ENCODE measurements around the gene MORN4. TPM values are rescaled to one million over a fixed set of nuclear protein-coding genes. Genes with fewer than 3 reads are reported as not detected.
"Not testable (repeated sequence)": the region's sequence is repeated elsewhere in the genome, so short reads cannot be mapped to it uniquely, and the experiment has no call there.

The MORN4 gene
- polyA plus RNA-seq, 2 donors, result 1.1 to 1.8 TPM

DNA sequence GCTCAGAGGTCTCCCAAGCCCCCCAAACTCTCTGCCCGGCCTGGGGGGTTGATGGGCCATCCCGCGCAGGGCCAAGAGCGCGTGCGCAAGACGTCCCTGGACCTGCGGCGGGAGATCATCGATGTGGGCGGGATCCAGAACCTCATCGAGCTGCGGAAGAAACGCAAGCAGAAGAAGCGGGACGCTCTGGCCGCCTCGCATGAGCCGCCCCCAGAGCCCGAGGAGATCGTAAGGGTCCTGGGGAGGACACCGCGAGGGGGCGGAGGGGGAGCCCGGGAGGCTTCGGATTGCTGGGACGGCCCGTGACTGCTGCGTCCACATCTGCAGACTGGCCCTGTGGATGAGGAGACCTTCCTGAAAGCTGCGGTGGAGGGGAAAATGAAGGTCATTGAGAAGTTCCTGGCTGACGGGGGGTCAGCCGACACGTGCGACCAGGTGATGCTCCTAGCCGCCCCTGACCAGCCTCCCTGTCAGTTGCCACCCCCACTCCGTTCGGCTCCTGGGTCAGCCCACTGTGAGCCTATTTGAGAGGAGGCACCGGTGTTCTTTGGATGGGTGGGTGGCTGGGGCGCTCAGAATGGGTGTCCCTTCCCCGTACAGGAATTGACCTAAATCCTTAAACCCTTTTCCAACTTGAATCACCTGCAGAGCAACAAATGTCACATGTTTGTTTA lies 55.0 kb downstream of the MORN4 start:
- Histone ChIP-seq H3K4me3 (ENCODE audit: low read depth in 1 of 2, low read length in 2 of 2) (no peak overlapping the region), H3K4me1 (ENCODE audit: control insufficient read depth in 2 of 2, insufficient read depth in 2 of 2, low read length in 1 of 2) (peaks cover 0 to 4% of the 10 kb centered on the region in 2 donors), H3K27ac (ENCODE audit: low read depth in 2 of 2, low read length in 1 of 2) (no peak overlapping the region), H3K9me3 (ENCODE audit: control insufficient read depth in 2 of 2, insufficient read depth in 1 of 2, low read depth in 1 of 2, low read length in 1 of 2) (no peaks in the 10 kb centered on the region), H3K27me3 (ENCODE audit: control insufficient read depth in 1 of 2, insufficient read depth in 2 of 2, low read length in 2 of 2) (no peaks in the 10 kb centered on the region), H3K36me3 (ENCODE audit: control insufficient read depth in 2 of 2, insufficient read depth in 2 of 2, low read length in 1 of 2) (no peaks in the 10 kb centered on the region)
- WGBS, 2 donors, result 76 to 82% methylated on average over 40 of the region's 40 CpGs

DNA sequence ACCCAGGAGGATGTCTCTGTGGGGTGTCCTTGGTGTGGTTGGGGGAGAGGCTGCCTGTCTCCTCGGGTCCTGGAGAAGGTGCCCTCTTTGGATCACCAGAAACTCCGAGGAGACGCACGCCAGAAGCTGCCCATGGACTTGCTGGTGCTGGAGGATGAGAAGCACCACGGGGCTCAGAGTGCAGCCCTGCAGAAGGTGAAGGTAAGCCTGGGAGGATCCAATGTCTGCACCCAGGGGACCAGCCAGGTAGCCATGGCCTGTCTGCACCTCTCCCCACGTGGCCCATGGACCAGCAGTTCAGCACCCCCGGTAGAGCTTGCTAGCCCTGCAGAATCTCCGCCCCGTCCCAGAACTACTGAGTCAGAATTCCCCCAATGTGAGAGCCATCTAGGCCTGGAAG lies 55.6 kb downstream of the MORN4 start:
- Histone ChIP-seq H3K4me3 (ENCODE audit: low read depth in 1 of 2, low read length in 2 of 2) (no peak overlapping the region), H3K4me1 (ENCODE audit: control insufficient read depth in 2 of 2, insufficient read depth in 2 of 2, low read length in 1 of 2) (peaks cover 0 to 8% of the 10 kb centered on the region in 2 donors), H3K36me3 (ENCODE audit: control insufficient read depth in 2 of 2, insufficient read depth in 2 of 2, low read length in 1 of 2) (no peaks in the 10 kb centered on the region), H3K27me3 (ENCODE audit: control insufficient read depth in 1 of 2, insufficient read depth in 2 of 2, low read length in 2 of 2) (no peaks in the 10 kb centered on the region), H3K9me3 (ENCODE audit: control insufficient read depth in 2 of 2, insufficient read depth in 1 of 2, low read depth in 1 of 2, low read length in 1 of 2) (no peaks in the 10 kb centered on the region), H3K27ac (ENCODE audit: low read depth in 2 of 2, low read length in 1 of 2) (no peak overlapping the region)
- 82 to 83% methylated on average over 9 of the region's 9 CpGs for WGBS, 2 donors

DNA sequence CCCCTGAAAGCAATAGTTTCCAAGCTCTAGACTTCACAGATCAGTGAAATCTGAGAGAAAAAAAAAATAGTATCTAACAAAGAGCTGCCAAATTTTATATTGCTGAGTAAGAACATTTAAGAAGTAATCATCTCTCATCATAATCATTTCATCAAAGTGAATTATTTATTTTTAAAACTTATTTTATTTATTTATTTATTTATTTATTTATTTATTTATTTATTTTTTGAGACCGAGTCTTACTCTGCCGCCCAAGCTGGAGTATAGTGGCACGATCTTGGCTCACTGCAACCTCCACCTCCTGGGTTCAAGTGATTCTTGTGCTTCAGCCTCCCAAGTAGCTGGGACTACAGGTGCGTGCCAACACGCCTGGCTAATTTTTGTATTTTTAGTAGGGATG lies 56.8 kb downstream of the MORN4 start:
- not testable (repeated sequence) for H3K27me3 ChIP-seq (ENCODE audit: control insufficient read depth in 1 of 2, insufficient read depth in 2 of 2, low read length in 2 of 2); H3K27ac ChIP-seq (ENCODE audit: low read depth in 2 of 2, low read length in 1 of 2); H3K36me3 ChIP-seq (ENCODE audit: control insufficient read depth in 2 of 2, insufficient read depth in 2 of 2, low read length in 1 of 2); H3K4me3 ChIP-seq (ENCODE audit: low read depth in 1 of 2, low read length in 2 of 2); H3K9me3 ChIP-seq (ENCODE audit: control insufficient read depth in 2 of 2, insufficient read depth in 1 of 2, low read depth in 1 of 2, low read length in 1 of 2)
- WGBS, 2 donors, result 59 to 62% methylated on average over 5 of the region's 5 CpGs
- H3K4me1 ChIP-seq (ENCODE audit: control insufficient read depth in 2 of 2, insufficient read depth in 2 of 2, low read length in 1 of 2), result peaks cover 4 to 12% of the 10 kb centered on the region in 2 donors

DNA sequence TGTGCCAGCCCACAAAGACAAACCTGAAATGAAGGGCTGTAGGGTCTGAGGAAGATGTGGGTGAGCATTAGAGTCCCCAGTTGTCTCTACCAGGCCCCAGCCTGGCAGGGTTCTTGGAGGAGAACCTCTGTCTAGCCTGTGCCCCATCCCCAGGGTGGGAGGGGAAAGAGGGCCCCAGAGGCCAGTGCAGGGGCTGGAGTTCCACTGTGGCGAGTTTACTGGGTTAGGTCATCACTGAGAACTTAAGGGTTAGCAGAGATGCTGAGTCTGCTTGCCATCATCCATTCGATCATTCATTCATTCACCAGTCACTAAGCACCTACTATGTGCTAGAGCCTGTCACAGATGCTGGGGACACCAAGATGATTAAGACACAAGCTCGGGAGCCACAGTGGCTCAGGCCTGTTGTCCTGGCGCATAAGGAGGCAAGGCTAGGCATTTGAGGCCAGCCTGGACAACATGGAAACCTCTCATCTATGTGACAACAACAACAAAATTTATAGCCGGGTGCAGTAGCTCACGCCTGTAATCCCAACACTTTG lies 58.1 kb downstream of the MORN4 start:
- WGBS, 2 donors, result 83 to 85% methylated on average over 6 of the region's 6 CpGs
- Histone ChIP-seq H3K27me3 (ENCODE audit: control insufficient read depth in 1 of 2, insufficient read depth in 2 of 2, low read length in 2 of 2) (no peaks in the 10 kb centered on the region), H3K27ac (ENCODE audit: low read depth in 2 of 2, low read length in 1 of 2) (peak overlapping the region in 1 of 2 donors; percentile 33), H3K4me1 (ENCODE audit: control insufficient read depth in 2 of 2, insufficient read depth in 2 of 2, low read length in 1 of 2) (peaks cover 4 to 23% of the 10 kb centered on the region in 2 donors), H3K36me3 (ENCODE audit: control insufficient read depth in 2 of 2, insufficient read depth in 2 of 2, low read length in 1 of 2) (peaks cover 0 to under 1% of the 10 kb centered on the region in 2 donors), H3K4me3 (ENCODE audit: low read depth in 1 of 2, low read length in 2 of 2) (no peak overlapping the region), H3K9me3 (ENCODE audit: control insufficient read depth in 2 of 2, insufficient read depth in 1 of 2, low read depth in 1 of 2, low read length in 1 of 2) (no peaks in the 10 kb centered on the region)

DNA sequence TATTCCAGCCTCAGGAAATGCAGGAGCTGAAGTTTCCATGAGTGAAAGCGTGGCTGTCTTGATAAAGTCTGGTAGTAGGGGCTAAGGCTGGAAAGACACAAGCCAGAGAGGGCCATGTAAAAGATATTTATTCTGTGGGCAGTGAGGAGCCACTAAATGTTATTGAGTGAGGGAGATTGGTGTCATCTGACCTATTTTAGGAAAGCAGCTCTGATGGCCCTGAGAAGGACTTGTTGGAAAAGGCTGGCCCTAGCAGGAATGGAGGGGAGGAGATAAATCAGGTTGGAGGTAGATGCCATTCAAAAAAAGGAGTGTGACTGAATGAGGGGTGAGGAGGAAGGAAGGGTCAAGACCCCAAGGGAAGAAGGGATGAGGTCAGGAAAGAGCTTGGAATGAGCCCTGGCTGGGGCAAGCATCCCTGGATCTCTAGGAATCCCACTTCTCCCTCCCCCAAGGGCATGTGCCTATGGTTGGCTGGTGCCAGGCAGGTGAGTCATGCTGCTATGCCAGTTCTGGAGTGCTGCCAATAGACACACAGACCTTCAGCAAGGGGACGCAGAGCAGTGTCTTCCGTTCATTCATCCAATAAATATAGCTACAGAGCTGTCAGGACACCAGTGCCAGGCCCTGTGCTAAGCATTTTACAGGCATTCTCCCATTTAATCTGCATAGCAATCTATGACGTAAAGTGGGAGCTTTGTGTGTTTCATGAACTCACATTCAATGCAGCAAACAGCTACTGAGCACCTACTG lies 58.8 kb downstream of the MORN4 start:
- no peak overlapping the region for H3K4me3 ChIP-seq (ENCODE audit: low read depth in 1 of 2, low read length in 2 of 2)
- peaks cover 0 to 2% of the 10 kb centered on the region in 2 donors for H3K36me3 ChIP-seq (ENCODE audit: control insufficient read depth in 2 of 2, insufficient read depth in 2 of 2, low read length in 1 of 2)
- H3K4me1 ChIP-seq (ENCODE audit: control insufficient read depth in 2 of 2, insufficient read depth in 2 of 2, low read length in 1 of 2), result peaks cover 4 to 23% of the 10 kb centered on the region in 2 donors
- 44 to 45% methylated on average over 4 of the region's 4 CpGs for WGBS, 2 donors
- peak overlapping the region in 1 of 2 donors; percentile 33 for H3K27ac ChIP-seq (ENCODE audit: low read depth in 2 of 2, low read length in 1 of 2)
- no peaks in the 10 kb centered on the region for H3K9me3 ChIP-seq (ENCODE audit: control insufficient read depth in 2 of 2, insufficient read depth in 1 of 2, low read depth in 1 of 2, low read length in 1 of 2)
- no peaks in the 10 kb centered on the region for H3K27me3 ChIP-seq (ENCODE audit: control insufficient read depth in 1 of 2, insufficient read depth in 2 of 2, low read length in 2 of 2)

DNA sequence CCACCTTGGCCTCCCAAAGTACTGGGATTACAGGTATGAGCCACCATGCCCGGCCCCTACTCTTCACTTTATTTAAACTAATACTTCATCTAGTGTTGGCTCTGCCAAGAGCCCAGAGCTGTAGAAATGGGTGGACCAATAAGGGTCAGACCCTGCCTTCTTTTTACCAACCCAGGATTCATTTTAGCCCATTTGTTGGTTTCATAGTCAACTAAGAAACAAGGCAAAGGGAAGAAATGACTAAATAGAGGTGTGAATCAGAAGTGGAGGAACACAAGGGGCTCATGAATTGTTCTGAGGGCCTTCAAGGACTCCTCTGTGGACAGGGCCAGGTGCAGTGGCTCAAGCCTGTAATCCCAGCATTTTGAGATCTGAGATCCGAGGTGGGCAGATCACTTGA lies 59.6 kb downstream of the MORN4 start:
- Histone ChIP-seq H3K4me3 (ENCODE audit: low read depth in 1 of 2, low read length in 2 of 2) (no peak overlapping the region), H3K27me3 (ENCODE audit: control insufficient read depth in 1 of 2, insufficient read depth in 2 of 2, low read length in 2 of 2) (no peaks in the 10 kb centered on the region), H3K36me3 (ENCODE audit: control insufficient read depth in 2 of 2, insufficient read depth in 2 of 2, low read length in 1 of 2) (peaks cover 0 to 2% of the 10 kb centered on the region in 2 donors), H3K27ac (ENCODE audit: low read depth in 2 of 2, low read length in 1 of 2) (no peak overlapping the region), H3K9me3 (ENCODE audit: control insufficient read depth in 2 of 2, insufficient read depth in 1 of 2, low read depth in 1 of 2, low read length in 1 of 2) (no peaks in the 10 kb centered on the region), H3K4me1 (ENCODE audit: control insufficient read depth in 2 of 2, insufficient read depth in 2 of 2, low read length in 1 of 2) (peaks cover 4 to 23% of the 10 kb centered on the region in 2 donors)
- WGBS, 2 donors, result 68 to 69% methylated on average over 2 of the region's 2 CpGs

DNA sequence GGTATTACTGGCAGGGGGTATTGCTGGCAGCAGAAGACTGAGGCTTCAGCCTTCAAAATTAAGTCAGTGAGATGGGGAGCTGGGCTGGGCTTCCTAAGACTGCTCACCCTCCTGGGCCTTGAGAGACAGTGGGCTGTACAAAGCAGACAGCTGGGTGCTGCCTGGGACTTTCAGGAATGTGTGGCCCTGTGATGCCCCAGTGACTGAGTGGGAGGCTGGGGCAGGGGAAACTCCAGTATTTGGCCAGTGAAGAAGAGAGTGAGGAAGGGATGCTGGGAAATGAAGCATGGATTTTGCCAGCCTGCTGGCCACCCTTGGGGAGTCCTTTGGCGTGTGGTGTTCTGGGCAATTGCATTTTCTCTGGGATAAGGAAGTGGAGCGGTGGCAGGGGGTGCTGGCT lies 60.3 kb downstream of the MORN4 start:
- no peak overlapping the region for H3K4me3 ChIP-seq (ENCODE audit: low read depth in 1 of 2, low read length in 2 of 2)
- H3K36me3 ChIP-seq (ENCODE audit: control insufficient read depth in 2 of 2, insufficient read depth in 2 of 2, low read length in 1 of 2), result peaks cover 0 to 3% of the 10 kb centered on the region in 2 donors
- peak overlapping the region in 1 of 2 donors; percentile 6 for H3K27ac ChIP-seq (ENCODE audit: low read depth in 2 of 2, low read length in 1 of 2)
- H3K9me3 ChIP-seq (ENCODE audit: control insufficient read depth in 2 of 2, insufficient read depth in 1 of 2, low read depth in 1 of 2, low read length in 1 of 2), result no peaks in the 10 kb centered on the region
- WGBS, 2 donors, result 92 to 96% methylated on average over 2 of the region's 2 CpGs
- peaks cover 4 to 23% of the 10 kb centered on the region in 2 donors for H3K4me1 ChIP-seq (ENCODE audit: control insufficient read depth in 2 of 2, insufficient read depth in 2 of 2, low read length in 1 of 2)
- H3K27me3 ChIP-seq (ENCODE audit: control insufficient read depth in 1 of 2, insufficient read depth in 2 of 2, low read length in 2 of 2), result no peaks in the 10 kb centered on the region

DNA sequence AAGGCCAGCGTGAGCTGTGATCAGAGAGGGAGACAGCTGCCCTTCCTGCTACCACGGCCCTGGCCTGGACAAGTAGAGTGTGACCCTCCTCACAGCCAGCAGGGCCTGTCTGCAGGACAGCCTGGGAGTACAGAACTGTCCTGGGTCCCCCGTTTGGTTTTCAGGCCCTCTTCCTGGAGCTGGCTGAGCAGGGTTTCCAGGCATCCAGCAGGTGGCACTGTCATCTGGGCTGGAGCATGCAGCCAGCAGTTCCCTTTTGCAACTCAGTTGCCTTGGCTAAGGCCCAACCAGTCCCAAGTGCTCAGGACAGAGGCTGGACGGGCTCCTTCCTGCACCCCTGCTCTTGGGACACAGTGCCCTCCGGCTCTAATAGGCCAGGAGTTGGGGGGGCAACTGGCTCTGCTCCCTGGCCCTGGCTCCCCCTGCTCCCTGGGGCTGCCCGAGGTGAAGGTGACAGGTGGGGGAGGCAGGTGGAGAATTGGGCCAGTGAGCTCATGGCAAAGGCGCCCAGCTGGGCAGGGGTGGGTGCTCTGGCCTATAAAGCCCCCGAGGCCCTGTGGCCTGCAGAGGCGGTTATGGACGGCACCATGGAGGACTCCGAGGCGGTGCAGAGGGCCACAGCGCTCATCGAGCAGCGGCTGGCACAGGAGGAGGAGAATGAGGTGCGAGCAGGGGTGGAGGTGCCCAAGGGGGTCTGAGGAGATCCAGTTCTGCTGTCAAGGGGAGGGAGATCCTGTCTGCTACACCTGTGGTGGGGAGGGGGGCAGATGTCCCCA lies 60.9 kb downstream of the MORN4 start, which contains the start of gene ANKRD2:
Gene ANKRD2 (plus strand): TSS at position 566 of the 776 bp plus-strand sequence. CDS start 10 bp downstream, at position 576.
- H3K4me3 ChIP-seq (ENCODE audit: low read depth in 1 of 2, low read length in 2 of 2), result no peak within 1 kb of the TSS
- WGBS, 2 donors, result 58 to 64% methylated on average over 16 of the region's 16 CpGs

DNA sequence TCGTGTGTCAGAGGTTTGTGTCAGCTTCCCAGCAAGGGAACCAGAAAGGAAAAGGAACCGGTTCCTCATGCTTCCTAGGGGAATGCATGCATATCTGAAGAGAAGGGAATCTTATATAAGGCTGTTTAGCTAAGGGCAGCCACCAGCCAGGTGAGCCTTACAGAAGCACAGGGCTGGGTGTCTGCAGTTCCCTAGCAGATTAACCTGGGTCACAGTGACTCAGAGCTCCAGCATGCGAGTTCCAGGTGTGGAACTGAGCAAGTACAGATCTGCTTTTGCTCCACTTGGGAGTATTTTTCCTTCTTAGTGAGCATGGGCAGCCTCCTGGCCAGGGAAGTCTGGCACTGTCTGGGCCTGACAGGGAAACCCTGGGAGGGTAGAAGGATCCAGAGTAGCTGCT lies 61.7 kb downstream of the MORN4 start:
- Histone ChIP-seq H3K27me3 (ENCODE audit: control insufficient read depth in 1 of 2, insufficient read depth in 2 of 2, low read length in 2 of 2) (no peaks in the 10 kb centered on the region), H3K36me3 (ENCODE audit: control insufficient read depth in 2 of 2, insufficient read depth in 2 of 2, low read length in 1 of 2) (peaks cover 0 to 6% of the 10 kb centered on the region in 2 donors), H3K4me3 (ENCODE audit: low read depth in 1 of 2, low read length in 2 of 2) (no peak overlapping the region), H3K27ac (ENCODE audit: low read depth in 2 of 2, low read length in 1 of 2) (peak overlapping the region; percentile 95 to 97), H3K4me1 (ENCODE audit: control insufficient read depth in 2 of 2, insufficient read depth in 2 of 2, low read length in 1 of 2) (peaks cover 4 to 23% of the 10 kb centered on the region in 2 donors), H3K9me3 (ENCODE audit: control insufficient read depth in 2 of 2, insufficient read depth in 1 of 2, low read depth in 1 of 2, low read length in 1 of 2) (no peaks in the 10 kb centered on the region)
- 51 to 62% methylated on average over 3 of the region's 3 CpGs for WGBS, 2 donors

More for the DNA sequence above, 60.9 kb downstream of the MORN4 start, which contains the start of gene ANKRD2:
- H3K4me1 ChIP-seq (ENCODE audit: control insufficient read depth in 2 of 2, insufficient read depth in 2 of 2, low read length in 1 of 2), result peaks cover 4 to 23% of the 10 kb centered on the region in 2 donors
- no peaks in the 10 kb centered on the region for H3K9me3 ChIP-seq (ENCODE audit: control insufficient read depth in 2 of 2, insufficient read depth in 1 of 2, low read depth in 1 of 2, low read length in 1 of 2)
- H3K36me3 ChIP-seq (ENCODE audit: control insufficient read depth in 2 of 2, insufficient read depth in 2 of 2, low read length in 1 of 2), result peaks cover 0 to 6% of the 10 kb centered on the region in 2 donors
- H3K27ac ChIP-seq (ENCODE audit: low read depth in 2 of 2, low read length in 1 of 2), result peak within 1 kb of the TSS; percentile 95 to 97
- no peaks in the 10 kb centered on the region for H3K27me3 ChIP-seq (ENCODE audit: control insufficient read depth in 1 of 2, insufficient read depth in 2 of 2, low read length in 2 of 2)
